ENCODE data around the gene MMAA. TPM values are rescaled to one million over a fixed set of nuclear protein-coding genes. Genes with fewer than 3 reads are reported as not detected.

MMAA gene
- total RNA-seq, 1 experiment from 2014 or later, result 2.2 TPM

DNA sequence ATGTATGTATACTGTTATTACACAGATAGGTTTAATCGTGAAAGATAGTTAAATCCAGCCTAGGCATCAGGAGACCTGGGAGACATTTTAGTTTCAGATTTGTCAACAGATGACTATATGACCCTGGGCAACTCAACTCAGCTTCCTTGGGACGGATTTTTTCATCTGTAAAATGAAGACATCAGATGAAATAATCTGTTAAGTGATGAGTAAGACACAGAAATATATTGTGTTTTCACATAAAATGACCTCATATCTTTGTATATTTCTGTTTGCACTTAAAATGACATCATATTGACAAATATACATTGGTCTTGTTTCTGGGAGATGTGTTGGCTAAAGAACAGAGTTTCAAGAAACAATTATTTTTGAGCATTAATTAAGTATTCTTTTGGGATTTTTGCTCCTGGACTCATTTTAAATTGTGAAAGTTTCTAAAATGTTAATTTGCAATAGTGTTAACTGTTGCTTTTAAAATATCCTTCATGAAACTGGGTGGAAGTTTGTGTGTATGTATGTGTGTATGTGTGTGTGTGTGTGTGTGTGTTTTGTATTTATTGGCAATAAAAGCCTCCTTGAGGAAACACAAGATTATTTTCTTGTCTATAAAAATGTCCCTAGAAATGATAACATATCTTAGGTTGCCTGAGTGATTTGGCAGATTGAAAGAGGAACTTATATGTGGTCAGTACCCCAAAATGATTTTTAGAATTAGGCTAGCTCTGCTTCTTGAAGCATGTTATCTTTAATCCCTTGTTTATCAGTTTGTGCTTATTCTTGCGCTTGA lies 29.1 kb upstream of the MMAA start:
- TF ChIP-seq, protein P1, sequence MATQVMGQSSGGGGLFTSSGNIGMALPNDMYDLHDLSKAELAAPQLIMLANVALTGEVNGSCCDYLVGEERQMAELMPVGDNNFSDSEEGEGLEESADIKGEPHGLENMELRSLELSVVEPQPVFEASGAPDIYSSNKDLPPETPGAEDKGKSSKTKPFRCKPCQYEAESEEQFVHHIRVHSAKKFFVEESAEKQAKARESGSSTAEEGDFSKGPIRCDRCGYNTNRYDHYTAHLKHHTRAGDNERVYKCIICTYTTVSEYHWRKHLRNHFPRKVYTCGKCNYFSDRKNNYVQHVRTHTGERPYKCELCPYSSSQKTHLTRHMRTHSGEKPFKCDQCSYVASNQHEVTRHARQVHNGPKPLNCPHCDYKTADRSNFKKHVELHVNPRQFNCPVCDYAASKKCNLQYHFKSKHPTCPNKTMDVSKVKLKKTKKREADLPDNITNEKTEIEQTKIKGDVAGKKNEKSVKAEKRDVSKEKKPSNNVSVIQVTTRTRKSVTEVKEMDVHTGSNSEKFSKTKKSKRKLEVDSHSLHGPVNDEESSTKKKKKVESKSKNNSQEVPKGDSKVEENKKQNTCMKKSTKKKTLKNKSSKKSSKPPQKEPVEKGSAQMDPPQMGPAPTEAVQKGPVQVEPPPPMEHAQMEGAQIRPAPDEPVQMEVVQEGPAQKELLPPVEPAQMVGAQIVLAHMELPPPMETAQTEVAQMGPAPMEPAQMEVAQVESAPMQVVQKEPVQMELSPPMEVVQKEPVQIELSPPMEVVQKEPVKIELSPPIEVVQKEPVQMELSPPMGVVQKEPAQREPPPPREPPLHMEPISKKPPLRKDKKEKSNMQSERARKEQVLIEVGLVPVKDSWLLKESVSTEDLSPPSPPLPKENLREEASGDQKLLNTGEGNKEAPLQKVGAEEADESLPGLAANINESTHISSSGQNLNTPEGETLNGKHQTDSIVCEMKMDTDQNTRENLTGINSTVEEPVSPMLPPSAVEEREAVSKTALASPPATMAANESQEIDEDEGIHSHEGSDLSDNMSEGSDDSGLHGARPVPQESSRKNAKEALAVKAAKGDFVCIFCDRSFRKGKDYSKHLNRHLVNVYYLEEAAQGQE (IDR thresholded peaks at IDR 0.05; ENCODE audit: insufficient read depth in 1 of 2, low read depth in 2 of 2, low read length in 1 of 2), result no peak
- TF ChIP-seq SIN3A (IDR thresholded peaks at IDR 0.05; ENCODE audit: borderline replicate concordance, insufficient read depth, low read depth, low read length) (no peak), POLR2AphosphoS5 (IDR thresholded peaks at IDR 0.05; ENCODE audit: low read depth, low read length) (no peak)
- TF ChIP-seq, protein P2, sequence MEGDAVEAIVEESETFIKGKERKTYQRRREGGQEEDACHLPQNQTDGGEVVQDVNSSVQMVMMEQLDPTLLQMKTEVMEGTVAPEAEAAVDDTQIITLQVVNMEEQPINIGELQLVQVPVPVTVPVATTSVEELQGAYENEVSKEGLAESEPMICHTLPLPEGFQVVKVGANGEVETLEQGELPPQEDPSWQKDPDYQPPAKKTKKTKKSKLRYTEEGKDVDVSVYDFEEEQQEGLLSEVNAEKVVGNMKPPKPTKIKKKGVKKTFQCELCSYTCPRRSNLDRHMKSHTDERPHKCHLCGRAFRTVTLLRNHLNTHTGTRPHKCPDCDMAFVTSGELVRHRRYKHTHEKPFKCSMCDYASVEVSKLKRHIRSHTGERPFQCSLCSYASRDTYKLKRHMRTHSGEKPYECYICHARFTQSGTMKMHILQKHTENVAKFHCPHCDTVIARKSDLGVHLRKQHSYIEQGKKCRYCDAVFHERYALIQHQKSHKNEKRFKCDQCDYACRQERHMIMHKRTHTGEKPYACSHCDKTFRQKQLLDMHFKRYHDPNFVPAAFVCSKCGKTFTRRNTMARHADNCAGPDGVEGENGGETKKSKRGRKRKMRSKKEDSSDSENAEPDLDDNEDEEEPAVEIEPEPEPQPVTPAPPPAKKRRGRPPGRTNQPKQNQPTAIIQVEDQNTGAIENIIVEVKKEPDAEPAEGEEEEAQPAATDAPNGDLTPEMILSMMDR (IDR thresholded peaks at IDR 0.05), result no peak
- no peaks in the 10 kb centered on the region for H3K36me3 ChIP-seq (ENCODE audit: control insufficient read depth, insufficient read depth, low read length)
- POLR2A ChIA-PET, result no interaction called here
- no peak overlapping the region for H3K27ac ChIP-seq (ENCODE audit: low read length)
- in situ Hi-C loops (cut with HindIII; ENCODE audit: low pct_unique_long_range_greater_than_20kb, low sequenced_read_pairs) (no loop called here), intact Hi-C loops (cut with micrococcal nuclease; ENCODE audit: unreplicated experiment) (no loop called here)
- H3K9me3 ChIP-seq (ENCODE audit: control insufficient read depth, insufficient read depth, low read depth, low read length), result no peaks in the 10 kb centered on the region
- CTCF ChIA-PET, result no interaction called here
- no peaks in the 10 kb centered on the region for H3K4me1 ChIP-seq (ENCODE audit: control insufficient read depth, insufficient read depth, low read length)
- no peaks in the 10 kb centered on the region for H3K27me3 ChIP-seq (ENCODE audit: control insufficient read depth, insufficient read depth, low read length)
- BruUV-seq (replicated peaks), result no TSS peak
- ATAC-seq, result no peak
- DNase-seq (ENCODE audit: low read depth, low spot score), result no peak
- no peak overlapping the region for H3K4me3 ChIP-seq (ENCODE audit: low read depth in 2 of 2, low read length in 2 of 2)

DNA sequence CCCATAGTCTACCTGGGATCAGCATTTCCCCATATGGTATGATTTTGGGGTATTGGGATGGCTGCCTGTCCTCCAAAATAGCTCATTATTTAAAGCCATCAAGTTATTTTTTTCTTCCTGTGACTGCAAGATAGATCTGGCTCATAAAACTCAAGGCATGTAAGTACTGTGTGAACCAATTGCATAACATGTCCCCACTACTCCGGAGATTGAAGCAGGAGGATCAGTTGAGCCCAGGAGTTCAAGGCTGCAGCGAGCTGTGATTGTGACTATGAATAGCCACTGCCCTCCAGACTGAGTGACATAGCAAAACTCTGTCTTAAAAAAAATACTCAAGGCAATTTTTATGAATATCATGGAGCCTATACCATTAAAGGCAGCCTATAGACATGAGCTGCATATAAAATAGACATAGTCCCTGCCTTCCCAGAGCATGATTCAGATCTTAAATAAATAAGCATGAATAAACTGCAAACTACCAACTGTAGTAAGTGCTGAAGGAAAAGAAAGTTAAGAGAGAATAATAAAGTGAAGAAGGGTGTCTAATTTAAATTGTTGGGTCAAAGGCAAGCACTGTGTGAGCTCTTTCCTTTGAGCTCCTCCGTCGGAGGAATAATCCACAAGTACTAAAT lies 16.9 kb upstream of the MMAA start:
- DNase-seq (ENCODE audit: low read depth, low spot score) (no peak), ATAC-seq (no peak)
- Histone ChIP-seq H3K27me3 (ENCODE audit: control insufficient read depth, insufficient read depth, low read length) (no peaks in the 10 kb centered on the region), H3K4me3 (ENCODE audit: low read depth in 2 of 2, low read length in 2 of 2) (no peak overlapping the region), H3K36me3 (ENCODE audit: control insufficient read depth, insufficient read depth, low read length) (no peaks in the 10 kb centered on the region), H3K4me1 (ENCODE audit: control insufficient read depth, insufficient read depth, low read length) (no peaks in the 10 kb centered on the region), H3K9me3 (ENCODE audit: control insufficient read depth, insufficient read depth, low read depth, low read length) (no peaks in the 10 kb centered on the region), H3K27ac (ENCODE audit: low read length) (no peak overlapping the region)
- in situ Hi-C loops (cut with HindIII; ENCODE audit: low pct_unique_long_range_greater_than_20kb, low sequenced_read_pairs), result no loop called here
- intact Hi-C loops (cut with micrococcal nuclease; ENCODE audit: unreplicated experiment), result no loop called here
- POLR2A ChIA-PET, result no interaction called here
- CTCF ChIA-PET, result no interaction called here
- TF ChIP-seq, protein P1 (IDR thresholded peaks at IDR 0.05; ENCODE audit: insufficient read depth in 1 of 2, low read depth in 2 of 2, low read length in 1 of 2), result no peak
- TF ChIP-seq, protein P2 (IDR thresholded peaks at IDR 0.05), result no peak
- TF ChIP-seq TCF7L2 (IDR thresholded peaks at IDR 0.05; ENCODE audit: low read depth, low read length), result no peak
- no peak for TF ChIP-seq SIN3A (IDR thresholded peaks at IDR 0.05; ENCODE audit: borderline replicate concordance, insufficient read depth, low read depth, low read length)
- TF ChIP-seq POLR2AphosphoS5 (IDR thresholded peaks at IDR 0.05; ENCODE audit: low read depth, low read length), result no peak
- no TSS peak for BruUV-seq (replicated peaks)
